ENCODE results near the gene TMEM132D.

GRCh38 chr12:129503802-129504201 is 400.0 kb downstream of the TMEM132D start:
- no peak for TF ChIP-seq CTCF (IDR thresholded peaks at IDR 0.05; ENCODE audit: insufficient read depth, low read length, poor library complexity, severe bottlenecking)
- no peak for TF ChIP-seq EZH2phosphoT487 (conservative IDR thresholded peaks at IDR 0.05; ENCODE audit: low read length)

All from SU-DHL-6 (cell line).